Loucy (cell line): ENCODE data around the gene RAP1GAP2.

Experiments used
- H2AFZ ChIP-seq: fragments of 200-600 bp; sonication (generic); 2 replicates; pipeline ENCODE4 v1.6.0; 2016; ENCODE audit warnings: antibody characterized with exemption, mild to moderate bottlenecking, low read length, moderate library complexity
- H3F3A ChIP-seq: fragments of 200-600 bp; 2 replicates; pipeline ENCODE4 v1.6.0; 2016; ENCODE audit warnings: antibody characterized with exemption, low read depth, mild to moderate bottlenecking
- H3K27me3 ChIP-seq: fragments of 200-600 bp; sonication (generic); 2 replicates; pipeline ENCODE4 v1.6.1; 2014; ENCODE audit warnings: low read length, mild to moderate bottlenecking; ENCODE audit not compliant: insufficient read depth, poor library complexity, severe bottlenecking
- H3K36me3 ChIP-seq: fragments of 200-600 bp; sonication (generic); 2 replicates; pipeline ENCODE4 v1.6.1; 2016; ENCODE audit warnings: low read length; ENCODE audit not compliant: insufficient read depth
- H3K4me1 ChIP-seq: fragments of 200-600 bp; sonication (generic); 2 replicates; pipeline ENCODE4 v1.5.1; 2014; ENCODE audit warnings: low read length, mild to moderate bottlenecking; ENCODE audit not compliant: insufficient read depth, poor library complexity, severe bottlenecking
- H3K4me2 ChIP-seq: fragments of 200-600 bp; sonication (generic); 2 replicates; pipeline ENCODE4 v1.6.0; 2014; ENCODE audit warnings: antibody characterized with exemption, low read length, low read depth, mild to moderate bottlenecking; ENCODE audit not compliant: poor library complexity, severe bottlenecking
- H3K4me3 ChIP-seq: fragments of 200-600 bp; sonication (generic); 2 replicates; pipeline ENCODE4 v1.5.1; 2014; ENCODE audit warnings: low read length, mild to moderate bottlenecking, mixed read lengths; ENCODE audit not compliant: poor library complexity, severe bottlenecking
- H3K79me2 ChIP-seq: fragments of 200-600 bp; sonication (generic); 2 replicates; pipeline ENCODE4 v1.6.1; 2014; ENCODE audit warnings: low read length; ENCODE audit not compliant: insufficient read depth
- H3K9ac ChIP-seq: fragments of 200-600 bp; sonication (generic); 2 replicates; pipeline ENCODE4 v1.6.0; 2014; ENCODE audit warnings: mild to moderate bottlenecking, low read depth, low read length, moderate library complexity; ENCODE audit not compliant: poor library complexity, severe bottlenecking
- H3K9me2 ChIP-seq: fragments of 200-600 bp; sonication (generic); replicated peaks from 2 replicates; pipeline ENCODE4 v1.6.1; 2016; ENCODE audit warnings: low read depth, low read length, mixed read lengths
- H3K9me3 ChIP-seq: fragments of 200-600 bp; sonication (generic); 2 replicates; pipeline ENCODE4 v1.6.1; 2014; ENCODE audit warnings: mild to moderate bottlenecking, antibody characterized with exemption, low read length, low read depth; ENCODE audit not compliant: insufficient read depth
- H4K20me1 ChIP-seq: fragments of 200-600 bp; sonication (generic); 2 replicates; pipeline ENCODE4 v1.6.0; 2014; ENCODE audit warnings: antibody characterized with exemption, low read length, mild to moderate bottlenecking; ENCODE audit not compliant: insufficient read depth, poor library complexity, severe bottlenecking
- EZH2phosphoT487 ChIP-seq: fragments of 200-600 bp; IDR thresholded peaks from 2 replicates; pipeline ENCODE4 v1.6.1; 2018; ENCODE audit warnings: antibody characterized with exemption, mild to moderate bottlenecking, moderate library complexity, borderline replicate concordance
- TF ChIP-seq, protein P1 (sequence below): fragments of 200-600 bp; sonication (generic); conservative IDR thresholded peaks from 2 replicates; pipeline ENCODE4 v1.5.1; 2014; ENCODE audit warnings: mild to moderate bottlenecking, antibody characterized with exemption, low read length

Gene RAP1GAP2

DNA sequence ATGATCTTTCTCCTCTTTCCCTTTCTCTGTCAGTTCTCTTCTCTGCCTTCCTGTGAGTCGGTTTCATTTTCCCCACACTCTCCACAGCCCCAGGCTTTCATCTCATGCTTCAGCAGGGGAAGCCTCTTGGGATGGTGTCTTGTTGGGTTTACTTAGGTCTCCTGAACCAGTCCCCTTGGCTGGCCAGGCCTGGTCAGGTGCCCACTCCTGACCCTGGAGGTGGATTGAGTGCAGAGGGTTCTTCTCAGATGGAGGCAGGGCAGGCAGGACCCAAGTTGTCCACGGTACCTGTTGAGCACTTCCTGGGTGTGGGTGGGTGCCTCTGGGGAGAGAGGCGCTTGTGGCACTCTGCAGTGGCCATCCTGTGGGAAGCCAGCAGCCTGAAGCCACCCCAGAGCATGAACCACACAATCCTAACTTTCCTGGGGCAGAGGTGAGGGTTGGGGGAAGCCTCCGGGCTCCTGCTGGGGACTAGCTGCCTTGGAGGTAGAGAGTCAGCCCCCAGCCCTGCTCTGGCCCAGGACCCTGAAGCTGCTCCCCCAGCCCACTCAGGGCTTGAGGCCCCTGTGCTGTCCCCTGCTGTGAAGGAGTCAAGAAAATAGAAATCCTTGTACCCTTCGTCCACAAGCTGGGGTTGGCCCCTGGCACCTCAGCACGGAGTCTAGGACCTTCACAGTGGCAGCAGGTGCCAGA lies 2.0 kb upstream of the RAP1GAP2 start:
- peaks cover 7% of the 10 kb centered on the region; the same call in 1 of the 2 replicates for H3F3A ChIP-seq
- H3K4me1 ChIP-seq = peaks cover 74% of the 10 kb centered on the region
- no peaks in the 10 kb centered on the region for H3K9me2 ChIP-seq
- no peaks in the 10 kb centered on the region for H3K27me3 ChIP-seq
- H3K36me3 ChIP-seq = no peaks in the 10 kb centered on the region
- H3K79me2 ChIP-seq = peaks cover 65% of the 10 kb centered on the region
- peaks cover 19% of the 10 kb centered on the region for H4K20me1 ChIP-seq
- H3K9ac ChIP-seq = peak overlapping the region; percentile 83
- H3K9me3 ChIP-seq = no peaks in the 10 kb centered on the region
- peak overlapping the region; percentile 79 for H3K4me3 ChIP-seq
- TF ChIP-seq, protein P1, sequence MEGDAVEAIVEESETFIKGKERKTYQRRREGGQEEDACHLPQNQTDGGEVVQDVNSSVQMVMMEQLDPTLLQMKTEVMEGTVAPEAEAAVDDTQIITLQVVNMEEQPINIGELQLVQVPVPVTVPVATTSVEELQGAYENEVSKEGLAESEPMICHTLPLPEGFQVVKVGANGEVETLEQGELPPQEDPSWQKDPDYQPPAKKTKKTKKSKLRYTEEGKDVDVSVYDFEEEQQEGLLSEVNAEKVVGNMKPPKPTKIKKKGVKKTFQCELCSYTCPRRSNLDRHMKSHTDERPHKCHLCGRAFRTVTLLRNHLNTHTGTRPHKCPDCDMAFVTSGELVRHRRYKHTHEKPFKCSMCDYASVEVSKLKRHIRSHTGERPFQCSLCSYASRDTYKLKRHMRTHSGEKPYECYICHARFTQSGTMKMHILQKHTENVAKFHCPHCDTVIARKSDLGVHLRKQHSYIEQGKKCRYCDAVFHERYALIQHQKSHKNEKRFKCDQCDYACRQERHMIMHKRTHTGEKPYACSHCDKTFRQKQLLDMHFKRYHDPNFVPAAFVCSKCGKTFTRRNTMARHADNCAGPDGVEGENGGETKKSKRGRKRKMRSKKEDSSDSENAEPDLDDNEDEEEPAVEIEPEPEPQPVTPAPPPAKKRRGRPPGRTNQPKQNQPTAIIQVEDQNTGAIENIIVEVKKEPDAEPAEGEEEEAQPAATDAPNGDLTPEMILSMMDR = no peak
- TF ChIP-seq EZH2phosphoT487 = no peak
- H2AFZ ChIP-seq = no peak overlapping the region
- peak overlapping the region; percentile 95 for H3K4me2 ChIP-seq

DNA sequence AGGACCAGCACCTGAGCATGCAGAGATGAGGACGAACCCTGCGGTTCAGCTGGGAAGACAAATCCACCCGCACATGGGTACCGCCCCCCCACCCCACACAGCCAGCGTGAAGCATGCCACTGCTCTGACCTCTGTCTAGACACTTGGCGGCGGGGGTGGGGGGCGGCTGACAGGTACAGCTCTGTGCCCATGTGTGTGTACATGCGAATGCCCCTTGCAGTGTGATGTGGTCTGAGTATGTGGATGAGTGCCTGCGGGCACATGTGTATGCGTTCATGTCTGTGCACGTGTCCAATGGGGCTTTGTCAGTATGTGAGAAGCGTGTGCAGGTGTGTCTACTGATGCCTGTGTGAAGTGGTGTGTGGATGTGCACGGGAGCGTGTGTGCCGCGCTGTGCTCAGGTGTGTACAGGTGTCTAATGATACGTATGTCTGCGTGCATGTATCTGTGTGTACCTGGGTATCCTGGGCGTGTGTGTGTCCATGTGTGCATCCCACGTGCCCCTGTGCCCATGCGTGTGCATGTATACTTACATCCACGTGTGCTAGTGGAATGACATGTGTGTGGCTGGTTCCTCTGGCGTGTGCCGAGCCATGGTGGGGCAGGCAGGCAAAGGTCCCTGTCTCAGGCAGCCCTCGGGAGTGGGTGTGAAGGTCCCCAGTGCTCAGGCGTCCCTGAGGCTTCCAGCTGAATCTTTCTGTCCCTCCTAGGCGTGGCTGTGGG lies 636 bp upstream of the RAP1GAP2 start:
- no peaks in the 10 kb centered on the region for H3K36me3 ChIP-seq
- peak overlapping the region; percentile 79 for H3K4me3 ChIP-seq
- H3K9ac ChIP-seq = peak overlapping the region; percentile 83
- H3F3A ChIP-seq = peaks cover 4% of the 10 kb centered on the region; the same call in 1 of the 2 replicates
- H3K9me3 ChIP-seq = no peaks in the 10 kb centered on the region
- H3K79me2 ChIP-seq = peaks cover 78% of the 10 kb centered on the region
- TF ChIP-seq, protein P1 = no peak
- no peak for TF ChIP-seq EZH2phosphoT487
- peaks cover 30% of the 10 kb centered on the region for H4K20me1 ChIP-seq
- H2AFZ ChIP-seq = no peak overlapping the region
- no peaks in the 10 kb centered on the region for H3K27me3 ChIP-seq
- peaks cover 72% of the 10 kb centered on the region for H3K4me1 ChIP-seq
- no peaks in the 10 kb centered on the region for H3K9me2 ChIP-seq
- peak overlapping the region; percentile 95 for H3K4me2 ChIP-seq

DNA sequence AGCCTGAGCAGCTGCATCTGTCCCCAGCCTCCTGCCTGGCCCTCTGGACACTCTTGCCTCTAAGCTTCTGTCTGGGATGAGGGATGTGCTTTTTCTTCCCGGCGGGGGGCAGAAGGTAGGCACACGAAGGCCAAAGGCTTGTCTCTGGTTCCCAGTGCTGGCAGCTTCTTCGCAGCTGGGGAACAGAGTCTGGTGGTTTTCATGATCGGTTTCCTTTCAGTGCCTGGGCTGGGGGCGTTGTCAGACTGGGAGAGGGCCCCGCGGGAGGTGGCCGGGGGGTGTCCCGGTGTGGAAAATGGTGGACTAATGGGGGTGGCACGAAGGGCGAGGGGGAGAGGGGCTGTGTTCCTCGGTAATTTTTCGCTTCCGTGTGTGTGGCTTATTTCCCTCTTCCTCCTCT lies 988 bp downstream of the RAP1GAP2 start:
- H3K27me3 ChIP-seq = no peaks in the 10 kb centered on the region
- peak overlapping the region; percentile 79 for H3K4me3 ChIP-seq
- peaks cover 59% of the 10 kb centered on the region for H3K4me1 ChIP-seq

More for the DNA sequence above, 988 bp downstream of the RAP1GAP2 start:
- Histone ChIP-seq H3K79me2 (peaks cover 84% of the 10 kb centered on the region), H3K9me3 (no peaks in the 10 kb centered on the region), H3F3A (no peaks in the 10 kb centered on the region), H3K9ac (peak overlapping the region; percentile 83), H2AFZ (no peak overlapping the region), H3K4me2 (peak overlapping the region; percentile 92), H3K9me2 (no peaks in the 10 kb centered on the region), H4K20me1 (peaks cover 30% of the 10 kb centered on the region), H3K36me3 (peaks cover 7% of the 10 kb centered on the region; the same call in 1 of the 2 replicates)
- TF ChIP-seq, protein P1 = no peak
- TF ChIP-seq EZH2phosphoT487 = no peak
